ENCODE data around the gene ZBTB7C.

Gene ZBTB7C

GRCh38 chr18:48314690-48315089, 94.5 kb downstream of the ZBTB7C start:
- TF ChIP-seq CTCF (IDR thresholded peaks at IDR 0.05): no peak

GRCh38 chr18:48313792-48314191, 95.4 kb downstream of the ZBTB7C start:
- TF ChIP-seq CTCF (IDR thresholded peaks at IDR 0.05): no peak

GRCh38 chr18:48312066-48312465, 97.1 kb downstream of the ZBTB7C start:
- TF ChIP-seq CTCF (IDR thresholded peaks at IDR 0.05): no peak

- TF ChIP-seq CTCF (IDR thresholded peaks at IDR 0.05): no peak
These were observed 98.2 kb downstream of the ZBTB7C start for GRCh38 chr18:48310999-48311398.

GRCh38 chr18:48310353-48310752, 98.8 kb downstream of the ZBTB7C start:
- TF ChIP-seq CTCF (IDR thresholded peaks at IDR 0.05): no peak

GRCh38 chr18:48308755-48309575, 100.2 kb downstream of the ZBTB7C start:
- no peak for TF ChIP-seq CTCF (IDR thresholded peaks at IDR 0.05)

- no peak for TF ChIP-seq CTCF (IDR thresholded peaks at IDR 0.05)
These were observed 101.1 kb downstream of the ZBTB7C start for GRCh38 chr18:48308027-48308635.

All from LNCAP (cell line).